Measurements from ENCODE around the gene SYVN1.

DNA sequence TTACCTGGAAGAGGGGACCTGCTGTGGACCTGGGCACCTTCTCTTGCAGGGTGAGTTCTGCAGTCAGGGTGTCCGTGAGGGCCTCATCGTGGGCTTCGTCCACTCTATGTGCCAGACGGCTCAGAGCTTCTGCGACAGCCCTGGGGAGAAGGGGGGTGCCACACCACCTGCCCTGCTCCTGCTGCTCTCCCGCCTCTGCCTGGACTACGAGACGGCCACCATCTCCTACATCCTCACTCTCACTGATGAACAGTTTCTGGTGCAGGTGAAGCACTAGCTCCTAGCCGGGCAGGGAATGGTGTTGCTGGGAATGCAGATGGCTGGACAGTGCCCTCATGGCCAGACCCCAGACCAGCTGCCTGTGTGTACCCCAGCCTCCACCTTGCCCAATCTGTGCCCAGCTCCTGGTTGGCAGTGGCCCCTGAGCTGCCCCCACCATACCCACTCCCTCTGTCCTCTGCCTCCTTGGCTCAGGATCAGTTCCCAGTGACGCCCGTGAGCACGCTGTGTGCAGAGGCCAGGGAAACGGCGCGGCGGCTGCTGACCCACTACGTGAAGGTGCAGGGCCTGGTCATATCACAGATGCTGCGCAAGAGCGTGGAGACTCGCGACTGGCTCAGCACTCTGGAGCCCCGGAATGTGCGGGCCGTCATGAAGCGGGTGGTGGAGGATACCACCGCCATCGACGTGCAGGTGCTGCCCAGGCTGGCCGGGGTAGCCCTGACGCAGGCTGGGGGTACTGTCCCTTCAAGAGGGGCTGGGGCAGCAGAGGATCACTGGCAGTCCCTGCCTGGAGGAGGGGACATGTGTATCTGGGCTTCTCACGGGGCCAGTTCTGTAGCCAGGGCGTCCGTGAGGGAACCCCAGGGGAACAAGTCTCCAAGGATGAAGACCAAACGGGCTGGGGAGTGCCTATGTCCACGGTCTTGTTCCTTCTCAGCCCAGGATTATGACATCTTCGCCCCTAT is 24.8 kb downstream of the SYVN1 start:
- TF ChIP-seq, protein P1, sequence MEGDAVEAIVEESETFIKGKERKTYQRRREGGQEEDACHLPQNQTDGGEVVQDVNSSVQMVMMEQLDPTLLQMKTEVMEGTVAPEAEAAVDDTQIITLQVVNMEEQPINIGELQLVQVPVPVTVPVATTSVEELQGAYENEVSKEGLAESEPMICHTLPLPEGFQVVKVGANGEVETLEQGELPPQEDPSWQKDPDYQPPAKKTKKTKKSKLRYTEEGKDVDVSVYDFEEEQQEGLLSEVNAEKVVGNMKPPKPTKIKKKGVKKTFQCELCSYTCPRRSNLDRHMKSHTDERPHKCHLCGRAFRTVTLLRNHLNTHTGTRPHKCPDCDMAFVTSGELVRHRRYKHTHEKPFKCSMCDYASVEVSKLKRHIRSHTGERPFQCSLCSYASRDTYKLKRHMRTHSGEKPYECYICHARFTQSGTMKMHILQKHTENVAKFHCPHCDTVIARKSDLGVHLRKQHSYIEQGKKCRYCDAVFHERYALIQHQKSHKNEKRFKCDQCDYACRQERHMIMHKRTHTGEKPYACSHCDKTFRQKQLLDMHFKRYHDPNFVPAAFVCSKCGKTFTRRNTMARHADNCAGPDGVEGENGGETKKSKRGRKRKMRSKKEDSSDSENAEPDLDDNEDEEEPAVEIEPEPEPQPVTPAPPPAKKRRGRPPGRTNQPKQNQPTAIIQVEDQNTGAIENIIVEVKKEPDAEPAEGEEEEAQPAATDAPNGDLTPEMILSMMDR (IDR thresholded peaks at IDR 0.05) = no peak
- TF ChIP-seq POLR2A (IDR thresholded peaks at IDR 0.05) (no peak), POLR2AphosphoS5 (IDR thresholded peaks at IDR 0.05) (no peak)

Data from suprapubic skin (tissue), 4 donors.